Keratinocyte (primary cell): ENCODE measurements around the gene CXCR4. TPM values are rescaled to one million over a fixed set of nuclear protein-coding genes. Genes with fewer than 3 reads are reported as not detected.

ENCODE experiments used
- DNase-seq: peaks from one replicate; pipeline ENCODE4 v3.0.0-alpha.2; 2011; ENCODE audit warnings: low read depth, missing footprints, low spot score
- FAIRE-seq: peaks from 2 replicates; lab custom pipeline; 2011; peaks lifted over from hg19 to GRCh38; lab: Jason Lieb, UNC
- H2AFZ ChIP-seq: 2 replicates; pipeline ENCODE4 v1.6.0; 2012; ENCODE audit warnings: low read length, control low read depth, inconsistent platforms; ENCODE audit not compliant: control insufficient read depth
- H3K27ac ChIP-seq: 2 replicates; pipeline ENCODE4 v1.5.1; 2011; ENCODE audit warnings: low read length; ENCODE audit not compliant: control insufficient read depth, insufficient read depth
- H3K27me3 ChIP-seq: 3 replicates; pipeline ENCODE4 v1.6.0; 2011; ENCODE audit warnings: low read length; ENCODE audit not compliant: control insufficient read depth, insufficient read depth; ENCODE audit errors: extremely low read depth
- H3K36me3 ChIP-seq, 2 experiments: 2 replicates in 1 of 2; 3 replicates in 1 of 2; pipeline ENCODE4 v1.5.1; 2011; ENCODE audit warnings: low read length in 2 of 2, mild to moderate bottlenecking in 1 of 2; ENCODE audit not compliant: control insufficient read depth in 2 of 2, insufficient read depth in 2 of 2; ENCODE audit errors: extremely low read depth in 1 of 2
- H3K4me1 ChIP-seq: 3 replicates; pipeline ENCODE4 v1.5.1; 2011; ENCODE audit warnings: low read length; ENCODE audit not compliant: control insufficient read depth, insufficient read depth; ENCODE audit errors: extremely low read depth
- H3K4me2 ChIP-seq: 3 replicates; pipeline ENCODE4 v1.6.0; 2011; ENCODE audit warnings: low read depth, low read length; ENCODE audit not compliant: control insufficient read depth, insufficient read depth; ENCODE audit errors: extremely low read depth
- H3K4me3 ChIP-seq, 3 experiments: fragments of 200-600 bp in 1 of 3; sonication (generic) in 1 of 3; 2 replicates in 2 of 3; 3 replicates in 1 of 3; pipeline ENCODE4 v1.5.1; 2011 to 2016; ENCODE audit warnings: low read length in 3 of 3, mild to moderate bottlenecking in 3 of 3, control low read depth in 2 of 3, inconsistent platforms in 1 of 3, low read depth in 1 of 3, mixed read lengths in 1 of 3, mixed run types in 1 of 3, moderate library complexity in 1 of 3; ENCODE audit not compliant: control insufficient read depth in 2 of 3, insufficient read depth in 2 of 3; ENCODE audit errors: extremely low read depth in 1 of 3
- H3K79me2 ChIP-seq: 2 replicates; pipeline ENCODE4 v1.6.0; 2012; ENCODE audit warnings: low read length; ENCODE audit not compliant: control insufficient read depth, insufficient read depth
- H3K9ac ChIP-seq: 3 replicates; pipeline ENCODE4 v1.6.0; 2011; ENCODE audit warnings: low read length; ENCODE audit not compliant: control insufficient read depth, insufficient read depth; ENCODE audit errors: extremely low read depth
- H3K9me1 ChIP-seq: 3 replicates; pipeline ENCODE4 v1.6.0; 2011; ENCODE audit warnings: low read length; ENCODE audit not compliant: control insufficient read depth, insufficient read depth; ENCODE audit errors: extremely low read depth
- H3K9me3 ChIP-seq: 2 replicates; pipeline ENCODE4 v1.5.1; 2012; ENCODE audit warnings: low read depth, low read length; ENCODE audit not compliant: control insufficient read depth
- H4K20me1 ChIP-seq: 3 replicates; pipeline ENCODE4 v1.6.0; 2011; ENCODE audit warnings: low read length; ENCODE audit not compliant: control insufficient read depth, insufficient read depth; ENCODE audit errors: extremely low read depth
- EZH2 ChIP-seq: IDR thresholded peaks from one replicate; pipeline ENCODE4 v1.6.1; 2012; ENCODE audit warnings: inconsistent platforms, mild to moderate bottlenecking, low read length, moderate library complexity
- dilution Hi-C: fragments of 300-500 bp; cut with MboI; formaldehyde crosslinking; loops from one replicate; pipeline ENCODE4 v1.7.0; 2020; ENCODE audit warnings: low sequenced_read_pairs; ENCODE audit not compliant: extremely low pct_ligation_motif_present
- polyA plus RNA-seq, 5 experiments: library from polyadenylated mRNA; depleted of rRNA in 3 of 5; stranded (reverse) in 3 of 5; stranded (forward) in 1 of 5; unstranded in 1 of 5; fragments of >200 nt; gene quantifications; 1 replicate in 1 of 5; 2 replicates in 3 of 5; 3 replicates in 1 of 5; pipeline versions ENCODE4 v1.2.1 to v1.2.3, GENCODE V29; 2011 to 2012; ENCODE audit warnings: missing spikeins in 2 of 5, low read depth in 1 of 5, low replicate concordance in 1 of 5
- TF ChIP-seq, protein P1 (sequence below), 3 experiments: IDR thresholded peaks in 1 of 3; conservative IDR thresholded peaks in 1 of 3; optimal IDR thresholded peaks in 1 of 3; 2 replicates in 2 of 3; 3 replicates in 1 of 3; pipeline versions ENCODE3 to v1.5.1; 2011; ENCODE audit warnings: low read length in 3 of 3, mild to moderate bottlenecking in 3 of 3, moderate library complexity in 2 of 3, control low read depth in 1 of 3, inconsistent platforms in 1 of 3; ENCODE audit not compliant: insufficient read depth in 2 of 3; ENCODE audit errors: extremely low read depth in 1 of 3

Gene CXCR4
- polyA plus RNA-seq, 1 donor (not counting 4 experiments of a cell fraction or from before 2014, with no cell fraction given) = 0.08 TPM

DNA sequence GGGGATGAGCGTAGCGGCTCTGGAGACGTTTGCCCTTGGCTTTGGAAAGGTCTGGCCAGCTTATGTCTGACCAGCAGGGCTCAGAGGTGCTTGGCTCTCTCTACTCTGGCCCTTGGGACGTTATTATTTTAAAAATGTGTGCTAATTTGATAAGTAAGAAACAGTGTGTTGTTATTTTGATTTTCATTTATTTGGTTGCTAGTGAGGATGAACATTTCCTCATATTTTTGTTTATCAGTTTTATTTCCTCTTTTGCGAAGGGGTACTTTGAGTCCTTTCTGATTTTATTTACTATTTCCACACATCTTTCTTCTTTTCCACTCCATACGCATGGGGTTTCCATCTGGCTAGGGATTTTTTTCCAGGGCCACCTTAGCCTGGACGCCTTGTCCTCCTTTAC, 11.4 kb downstream of the CXCR4 start:
- H3K9me3 ChIP-seq = no peaks in the 10 kb centered on the region
- DNase-seq (no peak), FAIRE-seq (no peak)
- H4K20me1 ChIP-seq = no peaks in the 10 kb centered on the region
- H3K4me2 ChIP-seq = no peak overlapping the region
- TF ChIP-seq EZH2 = no peak
- TF ChIP-seq, protein P1, sequence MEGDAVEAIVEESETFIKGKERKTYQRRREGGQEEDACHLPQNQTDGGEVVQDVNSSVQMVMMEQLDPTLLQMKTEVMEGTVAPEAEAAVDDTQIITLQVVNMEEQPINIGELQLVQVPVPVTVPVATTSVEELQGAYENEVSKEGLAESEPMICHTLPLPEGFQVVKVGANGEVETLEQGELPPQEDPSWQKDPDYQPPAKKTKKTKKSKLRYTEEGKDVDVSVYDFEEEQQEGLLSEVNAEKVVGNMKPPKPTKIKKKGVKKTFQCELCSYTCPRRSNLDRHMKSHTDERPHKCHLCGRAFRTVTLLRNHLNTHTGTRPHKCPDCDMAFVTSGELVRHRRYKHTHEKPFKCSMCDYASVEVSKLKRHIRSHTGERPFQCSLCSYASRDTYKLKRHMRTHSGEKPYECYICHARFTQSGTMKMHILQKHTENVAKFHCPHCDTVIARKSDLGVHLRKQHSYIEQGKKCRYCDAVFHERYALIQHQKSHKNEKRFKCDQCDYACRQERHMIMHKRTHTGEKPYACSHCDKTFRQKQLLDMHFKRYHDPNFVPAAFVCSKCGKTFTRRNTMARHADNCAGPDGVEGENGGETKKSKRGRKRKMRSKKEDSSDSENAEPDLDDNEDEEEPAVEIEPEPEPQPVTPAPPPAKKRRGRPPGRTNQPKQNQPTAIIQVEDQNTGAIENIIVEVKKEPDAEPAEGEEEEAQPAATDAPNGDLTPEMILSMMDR (optimal IDR thresholded peaks at IDR 0.05 in 1 of 3, IDR thresholded peaks at IDR 0.05 in 1 of 3, conservative IDR thresholded peaks at IDR 0.05 in 1 of 3; ENCODE audit: extremely low read depth in 1 of 3, insufficient read depth in 2 of 3, low read length in 3 of 3) = no peak
- H3K4me3 ChIP-seq = no peak overlapping the region
- H3K79me2 ChIP-seq = no peaks in the 10 kb centered on the region
- no peaks in the 10 kb centered on the region for H3K4me1 ChIP-seq
- no peak overlapping the region for H3K9ac ChIP-seq
- H3K36me3 ChIP-seq = no peaks in the 10 kb centered on the region
- no peak overlapping the region for H2AFZ ChIP-seq
- no peaks in the 10 kb centered on the region for H3K27me3 ChIP-seq
- dilution Hi-C loops = no loop called here
- H3K27ac ChIP-seq = no peak overlapping the region
- no peaks in the 10 kb centered on the region for H3K9me1 ChIP-seq

DNA sequence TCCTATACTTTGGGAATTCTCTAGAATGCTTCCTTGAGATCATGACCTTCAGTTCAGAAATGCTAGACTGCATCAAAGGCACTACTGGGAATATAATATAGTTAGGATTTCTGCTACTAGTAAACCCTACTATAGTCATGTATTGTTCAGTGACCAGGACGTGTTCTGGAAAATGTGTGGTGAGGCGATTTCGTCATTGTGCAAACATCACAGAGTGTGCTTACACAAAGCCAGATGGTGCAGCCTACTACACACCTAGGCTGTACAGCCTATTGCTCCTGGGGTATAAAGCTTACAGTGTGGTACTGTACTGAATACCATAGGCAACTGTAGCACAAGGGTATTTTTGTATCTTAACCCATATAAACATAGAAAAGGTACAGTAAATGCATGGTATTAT, 13.0 kb downstream of the CXCR4 start:
- no peak overlapping the region for H3K4me2 ChIP-seq
- no peaks in the 10 kb centered on the region for H3K27me3 ChIP-seq
- dilution Hi-C loops = no loop called here
- no peaks in the 10 kb centered on the region for H3K9me3 ChIP-seq
- H3K36me3 ChIP-seq = no peaks in the 10 kb centered on the region
- FAIRE-seq (no peak), DNase-seq (no peak)
- no peaks in the 10 kb centered on the region for H3K9me1 ChIP-seq
- H3K4me1 ChIP-seq = no peaks in the 10 kb centered on the region
- no peak overlapping the region for H3K9ac ChIP-seq
- no peak overlapping the region for H3K4me3 ChIP-seq
- no peak overlapping the region for H2AFZ ChIP-seq
- no peak for TF ChIP-seq EZH2
- TF ChIP-seq, protein P1 (optimal IDR thresholded peaks at IDR 0.05 in 1 of 3, IDR thresholded peaks at IDR 0.05 in 1 of 3, conservative IDR thresholded peaks at IDR 0.05 in 1 of 3; ENCODE audit: extremely low read depth in 1 of 3, insufficient read depth in 2 of 3, low read length in 3 of 3) = no peak
- H3K27ac ChIP-seq = no peak overlapping the region
- H3K79me2 ChIP-seq = no peaks in the 10 kb centered on the region
- no peaks in the 10 kb centered on the region for H4K20me1 ChIP-seq
